Measurements from ENCODE around the gene SLC23A2.

- no peak for TF ChIP-seq POLR2A (IDR thresholded peaks at IDR 0.05; ENCODE audit: low read depth, low read length)
- no peak for TF ChIP-seq TAF1 (IDR thresholded peaks at IDR 0.05; ENCODE audit: borderline replicate concordance, low read depth, low read length)
Observed at GRCh38 chr20:4811257-4811656, 190.1 kb downstream of the SLC23A2 start.

All from GM12892 (cell line).